ENCODE data around the gene MSL3B.

MSL3B gene

GRCh38 chr2:233831861-233832260, 36.3 kb downstream of the MSL3B start:
- DNase-seq: no peak

- no peak for DNase-seq
Observed at GRCh38 chr2:233831011-233831721, 37.0 kb downstream of the MSL3B start.

DNA sequence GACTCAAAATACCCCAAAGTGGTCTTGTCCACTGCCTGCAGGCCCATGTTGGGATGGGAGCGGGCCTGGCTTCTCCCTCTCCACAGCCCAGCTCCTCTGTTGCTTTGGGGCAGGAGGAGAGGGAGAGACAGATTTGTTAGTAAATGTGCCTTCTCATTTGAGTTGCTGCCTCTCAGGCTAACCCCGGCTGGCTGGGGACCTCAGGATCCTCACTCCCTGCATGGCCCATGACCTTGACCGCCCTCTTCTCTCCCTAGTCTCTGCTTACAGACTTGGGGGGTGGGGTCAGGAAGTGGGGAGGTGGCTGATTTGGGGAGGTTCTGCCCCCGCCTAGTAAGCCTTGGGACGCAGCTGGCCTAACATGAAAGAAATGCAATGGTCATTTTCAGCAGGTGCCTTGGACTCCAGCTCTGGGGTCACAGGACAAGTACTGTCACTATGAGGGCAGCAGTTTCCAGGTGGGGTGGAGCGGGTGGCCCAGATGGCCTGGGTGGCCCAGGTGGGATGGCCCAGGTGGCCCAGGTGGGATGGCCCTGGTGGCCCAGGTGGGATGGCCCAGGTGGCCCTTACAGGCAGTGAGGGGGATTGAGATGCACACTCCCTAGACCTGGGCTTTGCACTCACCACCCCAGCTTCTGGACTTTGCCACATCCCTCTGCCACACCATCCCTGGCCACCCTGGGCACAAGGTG, 37.9 kb downstream of the MSL3B start:
- DNase-seq: no peak

DNA sequence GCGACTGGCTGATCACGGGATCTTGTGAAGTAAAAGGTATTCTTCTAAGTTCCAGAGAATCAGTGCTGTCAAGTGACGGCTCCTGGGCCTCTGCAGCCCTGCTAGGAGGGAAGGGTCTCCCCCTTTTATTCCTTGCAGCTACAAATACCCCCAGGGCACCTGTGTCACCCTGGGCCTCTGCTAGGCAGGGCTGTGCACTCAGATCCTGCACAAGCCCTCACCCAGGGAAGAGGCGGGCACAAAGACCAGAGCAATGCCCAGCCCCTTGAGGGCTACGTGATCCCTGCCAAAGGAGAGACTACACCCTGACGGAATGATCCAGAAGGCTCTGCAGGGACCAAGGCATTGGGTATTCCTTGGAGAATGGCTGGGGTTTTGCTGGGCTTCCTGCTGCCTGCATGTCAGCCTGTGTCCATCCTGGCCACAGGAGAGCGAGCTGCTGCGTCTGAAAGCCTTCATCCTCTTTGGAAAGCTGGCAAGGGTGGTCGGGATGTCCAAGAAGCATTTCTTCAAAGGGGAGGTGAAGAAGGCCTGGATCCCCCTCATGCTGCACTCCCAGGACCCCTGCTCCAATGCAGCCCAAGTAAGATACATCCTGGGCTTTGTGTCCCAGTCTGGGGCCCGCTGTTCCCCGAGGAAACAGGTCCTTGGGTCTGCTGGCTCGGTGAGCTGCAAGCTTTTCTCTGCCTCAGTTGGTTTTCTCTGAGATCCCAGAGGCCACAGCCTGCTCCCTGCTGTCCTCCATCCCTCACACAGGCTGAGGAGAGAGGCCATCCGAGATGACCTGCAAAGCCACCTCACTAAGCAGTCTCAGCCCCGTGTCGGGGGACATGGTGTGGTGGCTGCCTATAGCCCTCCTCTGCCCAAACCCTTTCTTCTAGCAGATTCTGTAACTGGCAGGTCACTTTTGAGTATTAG, 38.7 kb downstream of the MSL3B start:
- no peak for DNase-seq

DNA sequence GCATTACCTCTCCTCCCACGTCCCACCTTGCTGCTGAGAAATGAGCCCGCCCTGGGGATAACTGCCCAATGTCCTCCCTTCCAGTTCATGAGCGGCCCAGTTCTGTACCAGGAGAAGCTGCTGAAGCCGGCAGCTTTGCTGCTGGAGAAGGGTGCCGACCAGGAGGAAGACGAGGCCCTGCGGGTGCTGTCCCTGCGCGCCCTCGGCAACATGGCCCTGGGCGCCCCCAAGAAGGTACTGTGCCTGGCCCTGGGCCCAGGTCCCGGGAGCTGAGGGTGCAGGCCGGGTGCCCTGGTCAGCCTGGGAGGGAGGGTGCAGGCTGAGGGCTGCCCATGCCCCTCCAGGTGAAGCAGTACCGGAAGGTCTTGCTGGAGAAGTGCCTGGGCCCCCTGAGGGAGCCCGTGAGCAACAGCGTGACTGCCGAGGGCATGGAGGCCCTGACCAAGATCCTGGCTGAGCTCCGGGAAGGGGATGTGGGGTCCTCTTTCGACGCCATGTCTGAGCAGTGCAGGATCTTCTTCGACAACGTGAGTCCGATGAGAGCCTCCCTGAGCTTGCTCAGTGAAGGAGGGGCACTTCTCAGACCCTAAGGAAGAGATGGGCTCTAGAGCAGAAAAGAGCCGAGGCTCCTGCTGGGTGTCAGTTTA, 39.5 kb downstream of the MSL3B start:
- DNase-seq: no peak

DNA sequence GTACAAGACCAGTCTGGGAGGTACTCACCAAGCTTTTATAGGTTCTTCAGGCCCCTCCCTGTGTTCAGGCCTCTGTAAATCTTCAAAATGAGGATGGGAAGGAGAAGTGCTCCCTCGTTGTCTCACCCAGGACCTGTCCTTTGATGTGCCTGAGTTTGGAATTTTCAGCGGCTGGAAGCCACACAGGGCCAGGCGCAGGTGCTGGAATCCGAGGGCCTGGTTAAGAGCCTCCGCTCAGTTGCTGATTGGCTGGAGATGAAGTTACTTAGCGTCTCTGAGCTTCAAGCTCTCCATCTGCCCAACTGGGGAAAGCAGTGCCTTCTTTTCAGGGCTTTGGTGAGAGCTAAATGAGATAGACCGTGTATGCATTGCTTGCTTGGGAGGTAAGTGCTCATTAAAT, 43.8 kb downstream of the MSL3B start:
- DNase-seq: no peak

DNA sequence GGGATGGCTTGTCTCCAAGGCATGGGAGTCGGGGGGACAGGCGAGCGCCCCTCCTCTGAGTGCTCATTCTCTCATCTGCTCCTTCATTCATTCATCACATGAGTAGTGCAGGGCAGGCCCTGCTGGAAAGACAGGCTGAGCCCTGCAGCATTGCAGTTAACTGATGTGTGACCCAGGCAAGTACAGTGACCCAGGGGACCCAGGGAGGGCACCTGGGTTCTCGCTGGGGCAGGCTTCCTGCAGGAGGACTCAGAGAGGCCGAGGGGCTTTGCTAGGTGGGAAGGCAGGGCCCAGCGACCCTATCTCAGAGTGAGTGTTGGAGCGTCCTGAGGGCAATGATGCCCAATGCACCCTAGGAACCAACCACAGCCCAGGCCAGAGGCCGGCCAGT, 44.5 kb downstream of the MSL3B start:
- DNase-seq: no peak

- no peak for DNase-seq
Observed at GRCh38 chr2:233822781-233823730, 45.1 kb downstream of the MSL3B start.

DNA sequence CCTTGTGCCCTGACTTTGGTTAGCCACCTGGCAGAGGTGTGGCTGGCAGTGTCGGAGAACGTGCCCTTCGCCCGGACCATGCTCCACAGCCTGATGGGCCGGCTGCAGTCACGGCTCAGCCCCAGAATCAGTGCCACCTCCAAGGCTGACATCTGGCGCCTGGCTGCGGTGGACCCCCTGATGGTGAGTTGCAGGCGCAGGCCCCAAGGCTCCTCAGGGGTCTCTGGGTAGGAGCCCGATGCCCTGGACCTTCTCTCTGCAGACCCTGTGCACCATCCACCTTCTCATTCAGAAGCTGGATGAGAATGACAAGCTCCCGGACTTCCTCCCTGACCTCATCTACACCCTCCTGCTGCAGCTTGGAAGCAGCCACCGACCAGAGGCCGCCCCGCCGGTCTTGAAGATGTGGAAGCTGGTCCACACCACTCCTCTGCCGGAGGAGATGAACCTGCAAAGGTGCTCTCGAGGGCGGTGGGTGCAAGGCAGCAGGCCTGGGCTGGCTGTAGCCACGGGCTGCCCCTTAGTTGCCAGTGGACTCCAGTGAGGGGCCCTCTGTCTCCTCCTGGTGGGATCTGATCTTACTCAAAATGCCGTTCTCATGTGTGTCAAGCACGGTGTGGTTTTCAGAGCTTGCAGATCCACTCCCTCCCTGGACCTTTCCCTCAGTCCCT, 46.0 kb downstream of the MSL3B start:
- DNase-seq: no peak

DNA sequence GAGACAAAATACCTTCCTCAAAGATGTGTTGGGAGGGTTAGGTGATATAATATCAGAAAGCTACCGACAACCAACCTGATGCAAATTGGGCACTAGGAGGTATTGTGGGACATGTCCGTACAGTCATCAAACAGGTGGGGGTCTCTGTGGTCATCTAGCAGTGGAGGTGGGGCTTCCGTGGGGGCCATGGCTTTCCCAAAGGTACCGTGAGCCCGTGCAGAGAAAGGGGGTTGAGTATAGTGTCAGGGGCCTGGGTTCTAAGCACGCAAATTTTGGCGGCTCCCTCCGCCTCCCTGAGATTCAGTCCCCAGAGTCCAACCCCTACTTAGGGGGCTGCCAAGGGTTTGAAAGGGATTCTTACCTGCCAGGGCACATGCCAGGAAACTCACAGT, 46.5 kb downstream of the MSL3B start:
- no peak for DNase-seq

- DNase-seq: no peak
Observed at GRCh38 chr2:233821196-233821595, 47.0 kb downstream of the MSL3B start.

DNA sequence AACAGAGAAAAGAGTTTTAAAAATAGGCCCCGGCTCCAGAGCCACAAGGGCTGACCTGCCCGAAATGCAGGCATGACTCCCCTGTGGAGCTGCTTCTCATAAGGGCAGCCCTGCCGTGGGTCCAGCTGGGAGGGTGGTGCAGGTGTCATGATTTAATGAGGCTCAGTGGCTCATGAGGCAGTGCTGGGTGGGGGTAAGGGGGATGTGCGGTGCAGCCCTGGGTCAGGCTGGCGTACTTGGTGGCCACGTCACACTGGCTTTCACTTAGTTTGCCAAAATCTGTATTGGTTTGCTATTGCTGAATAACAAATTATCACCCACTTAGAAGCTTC, 47.4 kb downstream of the MSL3B start:
- DNase-seq: no peak

DNA sequence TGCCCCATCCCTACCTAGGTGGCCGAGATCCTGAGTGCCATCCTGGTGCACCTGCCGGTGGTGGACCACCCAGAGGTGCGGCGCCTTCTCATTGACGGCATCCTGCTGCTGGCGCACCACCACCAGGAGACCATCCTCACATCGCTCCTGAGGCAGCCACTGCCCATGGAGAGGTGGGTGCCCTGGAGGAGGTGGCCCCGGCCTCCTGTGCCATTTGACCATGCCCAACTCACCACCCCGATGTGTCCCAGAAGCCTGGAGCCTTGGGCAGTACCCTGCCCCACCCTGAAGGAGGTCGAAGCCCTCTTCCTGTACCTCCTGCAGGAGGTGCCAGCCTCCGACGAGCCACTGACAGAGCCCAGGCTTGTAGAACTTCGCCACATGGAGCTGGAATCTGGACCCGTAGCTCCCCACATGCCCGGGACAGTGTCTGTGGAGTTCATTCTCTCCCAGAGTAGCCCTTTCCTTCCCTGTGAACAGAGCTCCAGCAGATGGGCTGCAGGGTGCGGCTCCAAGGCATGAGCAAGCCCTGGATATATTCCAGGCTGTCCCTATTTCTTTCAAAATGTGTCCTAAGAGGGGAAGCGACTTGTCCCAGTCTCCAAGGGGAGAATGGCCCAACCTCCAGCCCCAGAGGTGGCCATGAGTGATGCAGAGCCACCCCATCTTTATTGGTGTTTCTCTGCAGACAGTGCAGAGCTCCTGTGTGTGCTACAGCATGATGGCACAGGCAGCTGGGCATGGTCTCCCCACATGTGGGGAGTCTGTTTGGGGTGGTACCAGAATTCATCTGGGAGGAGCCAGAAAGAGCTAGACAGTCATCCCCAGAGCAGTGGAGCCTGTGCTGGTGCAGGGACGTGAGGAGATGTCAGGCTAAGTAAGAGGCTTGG, 48.1 kb downstream of the MSL3B start:
- no peak for DNase-seq

GRCh38 chr2:233818639-233819621, 49.3 kb downstream of the MSL3B start:
- DNase-seq: no peak

DNA sequence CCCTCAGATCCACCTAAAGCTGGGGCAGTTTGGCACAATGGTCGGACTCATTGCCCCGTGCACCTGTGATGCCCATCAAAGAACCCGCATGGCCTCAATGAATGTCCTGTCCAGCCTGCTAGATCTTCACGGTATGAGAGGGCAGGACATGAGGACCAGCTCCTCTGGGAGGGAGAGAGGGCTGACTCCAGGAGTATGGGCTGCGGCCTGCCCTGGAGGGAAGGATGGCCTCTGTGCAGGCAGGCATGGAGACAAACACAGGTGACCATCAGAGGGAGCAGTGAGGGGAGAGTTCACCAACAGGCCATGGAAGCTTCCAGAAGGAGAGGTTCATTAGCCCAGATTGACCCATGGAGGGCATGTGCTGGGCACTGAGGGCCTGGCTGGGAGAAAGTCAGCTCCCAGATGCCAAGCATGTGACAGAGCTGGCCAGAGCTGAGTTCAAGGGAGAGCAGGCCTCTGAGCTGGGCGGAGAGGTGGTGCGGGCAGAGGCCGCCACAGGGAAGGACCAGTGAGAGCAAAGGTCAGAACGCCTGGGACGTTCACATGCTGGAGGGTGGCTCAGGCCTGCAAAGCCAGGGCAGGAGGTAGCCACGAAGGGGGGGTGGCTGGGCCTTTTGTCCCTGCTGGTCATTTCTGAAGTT, 50.1 kb downstream of the MSL3B start:
- DNase-seq: no peak

DNA sequence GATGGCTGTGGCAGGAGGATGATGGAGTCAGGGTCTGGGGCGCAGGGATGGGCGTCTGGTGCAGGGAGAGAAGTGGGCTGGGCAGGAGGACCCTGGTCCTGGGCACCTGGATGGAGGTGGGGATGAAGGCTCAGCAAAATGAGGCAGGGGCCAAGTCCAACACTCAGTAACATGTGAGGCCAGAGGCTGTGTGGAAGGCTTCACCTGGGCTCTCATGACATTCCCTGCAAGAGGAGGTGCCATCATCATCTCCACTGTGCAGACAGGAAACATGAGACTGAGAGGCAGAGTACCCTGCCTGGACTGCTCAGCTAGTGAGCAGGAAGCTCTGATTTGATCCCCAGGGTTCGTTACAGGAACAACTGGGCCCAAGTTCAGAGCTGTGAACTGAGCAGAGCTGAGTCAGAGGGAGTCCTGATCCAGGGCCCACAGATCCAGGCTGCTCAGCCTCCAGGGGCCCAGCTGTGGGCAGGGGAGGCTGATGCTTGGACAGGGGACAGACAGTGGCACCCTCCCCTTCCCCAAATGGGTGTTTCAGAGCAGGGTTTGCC, 50.8 kb downstream of the MSL3B start:
- no peak for DNase-seq

DNA sequence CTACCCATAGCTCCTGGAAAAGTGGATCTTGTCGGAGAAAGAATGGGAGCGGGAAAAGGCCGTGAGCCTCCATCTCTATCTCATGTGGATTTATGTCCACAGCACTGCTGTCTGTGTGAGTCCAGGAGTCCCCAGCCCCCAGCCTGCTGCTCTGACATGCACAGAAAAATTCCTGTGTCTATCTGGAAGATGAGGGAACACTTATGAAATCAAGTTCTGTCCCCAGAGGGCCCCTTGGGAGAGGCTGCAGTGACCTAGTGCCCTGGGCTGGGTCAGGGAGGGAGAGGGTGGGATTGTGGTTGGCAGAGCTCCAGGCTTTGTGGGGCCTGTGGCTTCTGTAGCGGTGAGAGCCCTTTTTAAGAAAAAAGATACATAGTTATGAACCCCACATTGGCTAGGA, 51.4 kb downstream of the MSL3B start:
- DNase-seq: no peak

- no peak for DNase-seq
Observed at GRCh38 chr2:233816334-233816733, 51.9 kb downstream of the MSL3B start.

Measured in stimulated activated CD4-positive, alpha-beta T cell treated with anti-CD3 and anti-CD28 coated beads, Interleukin-1b, Interleukin-23, amount 100 ng/mL, for 48 hours (primary cell).